HepG2 (cell line): ENCODE measurements around the gene MAN1A1. TPM values are rescaled to one million over a fixed set of nuclear protein-coding genes. Genes with fewer than 3 reads are reported as not detected.
"Not testable (repeated sequence)": the region's sequence is repeated elsewhere in the genome, so short reads cannot be mapped to it uniquely, and the experiment has no call there.

ENCODE experiments used
- ATAC-seq: fragments of 200-7000 bp; cut with Tn5 transposase; 3 replicates; pipeline ENCODE4 v1.9.1; 2020; ENCODE audit warnings: mild to moderate bottlenecking, moderate library complexity
- BruUV-seq: library from RNA; stranded (reverse); fragments of 400-500 nt; replicated peaks from 2 replicates; lab custom pipeline; 2021; lab: Mats Ljungman, UMichigan
- CTCF ChIA-PET: fragments of 300-600 bp; formaldehyde crosslinking; extraction: SDS; loops from one replicate; lab custom pipeline; 2021; ENCODE audit warnings: low total read pairs, inconsistent platforms, low intra/inter-chr PET ratio; lab: Yijun Ruan, JAX
- POLR2A ChIA-PET: fragments of 350-600 bp; sonication (Branson Sonifier 250); formaldehyde crosslinking; loops from one replicate; lab custom pipeline; 2020; ENCODE audit warnings: antibody characterized with exemption, inconsistent platforms; lab: Yijun Ruan, JAX
- DNase-seq: peaks from one replicate; pipeline ENCODE4 v3.0.0-alpha.2; 2015; ENCODE audit warnings: low spot score
- FAIRE-seq: peaks from 3 replicates; lab custom pipeline; 2011; peaks lifted over from hg19 to GRCh38; lab: Jason Lieb, UNC
- H2AFZ ChIP-seq: one replicate; pipeline ENCODE4 v1.6.1; 2011; ENCODE audit warnings: low read length, inconsistent platforms
- H3K27ac ChIP-seq: fragments of 300-600 bp; 3 replicates; pipeline ENCODE4 v1.8.0; 2011; ENCODE audit warnings: mixed run types, mild to moderate bottlenecking, mixed read lengths, low read length, inconsistent platforms; ENCODE audit not compliant: insufficient read depth; ENCODE audit errors: extremely low read length
- H3K27me3 ChIP-seq, 2 experiments: fragments of 200-600 bp in 1 of 2; 2 replicates in 1 of 2; 3 replicates in 1 of 2; pipeline versions ENCODE4 v1.6.0 to v1.8.0; 2011; ENCODE audit warnings: low read length in 2 of 2, mild to moderate bottlenecking in 2 of 2, moderate library complexity in 2 of 2, inconsistent platforms in 1 of 2; ENCODE audit not compliant: insufficient read depth in 2 of 2, control insufficient read depth in 1 of 2
- H3K36me3 ChIP-seq, 2 experiments: fragments of 200-600 bp in 1 of 2; replicated peaks in 1 of 2; 2 replicates in 1 of 2; 3 replicates in 1 of 2; pipeline versions ENCODE4 v1.5.1 to v1.8.0; 2011; ENCODE audit warnings: low read length in 2 of 2, inconsistent platforms in 1 of 2; ENCODE audit not compliant: insufficient read depth in 2 of 2, control insufficient read depth in 1 of 2
- H3K4me1 ChIP-seq: 2 replicates; pipeline ENCODE4 v1.5.1; 2012; ENCODE audit warnings: low read length, inconsistent platforms; ENCODE audit not compliant: insufficient read depth
- H3K4me2 ChIP-seq: 2 replicates; pipeline ENCODE4 v1.6.0; 2011; ENCODE audit warnings: low read depth, low read length, inconsistent platforms
- H3K4me3 ChIP-seq, 3 experiments: fragments of 200-600 bp in 1 of 3; sonication (generic), shearing (Covaris generic) in 1 of 3; replicated peaks in 1 of 3; 2 replicates each; pipeline ENCODE4 v1.5.1; 2011 to 2016; ENCODE audit warnings: low read length in 3 of 3, inconsistent platforms in 2 of 3, low read depth in 2 of 3, mild to moderate bottlenecking in 2 of 3, control low read depth in 1 of 3, mixed read lengths in 1 of 3; ENCODE audit not compliant: insufficient read depth in 1 of 3
- H3K79me2 ChIP-seq: one replicate; pipeline ENCODE4 v1.6.1; 2011; ENCODE audit warnings: low read length, inconsistent platforms; ENCODE audit not compliant: insufficient read depth
- H3K9ac ChIP-seq: 2 replicates; pipeline ENCODE4 v1.6.0; 2011; ENCODE audit warnings: mild to moderate bottlenecking, low read depth, low read length, inconsistent platforms; ENCODE audit not compliant: insufficient read depth
- H3K9me3 ChIP-seq: 2 replicates; pipeline ENCODE4 v1.5.1; 2012; ENCODE audit warnings: mild to moderate bottlenecking, low read length
- H4K20me1 ChIP-seq: 2 replicates; pipeline ENCODE4 v1.6.0; 2011; ENCODE audit warnings: inconsistent platforms, mild to moderate bottlenecking, low read length, moderate library complexity; ENCODE audit not compliant: insufficient read depth
- ATM ChIP-seq: fragments of 450-650 bp; IDR thresholded peaks from 2 replicates; pipeline ENCODE4 v1.7.1; 2017; ENCODE audit warnings: mild to moderate bottlenecking, borderline replicate concordance
- PHB2 ChIP-seq: fragments of 450-650 bp; IDR thresholded peaks from 2 replicates; pipeline ENCODE4 v1.6.1; 2018; ENCODE audit not compliant: partially characterized antibody
- SATB2 ChIP-seq: sonication (generic); formaldehyde crosslinking; IDR thresholded peaks from 2 replicates; pipeline ENCODE4 v1.5.0; 2020; ENCODE audit warnings: missing genetic modification reagents
- SRY ChIP-seq: sonication (generic); formaldehyde crosslinking; IDR thresholded peaks from 2 replicates; pipeline ENCODE4 v1.8.0; 2022; ENCODE audit warnings: mild to moderate bottlenecking, missing genetic modification reagents
- TBP ChIP-seq: sonication (generic); formaldehyde crosslinking; IDR thresholded peaks from 2 replicates; pipeline ENCODE4 v1.5.0; 2020; ENCODE audit warnings: missing genetic modification reagents
- ZFAT ChIP-seq: sonication (generic); formaldehyde crosslinking; conservative IDR thresholded peaks from 2 replicates; pipeline ENCODE4 v1.8.1; 2023; ENCODE audit warnings: missing genetic modification reagents, inconsistent platforms
- ZFP36 ChIP-seq: fragments of 150-350 bp; IDR thresholded peaks from 2 replicates; pipeline ENCODE4 v1.6.1; 2018; ENCODE audit warnings: borderline replicate concordance, low read length, low read depth; ENCODE audit not compliant: partially characterized antibody
- ZNF776 ChIP-seq: sonication (generic); formaldehyde crosslinking; IDR thresholded peaks from 2 replicates; pipeline ENCODE4 v1.4.0; 2020; ENCODE audit warnings: mild to moderate bottlenecking, missing genetic modification reagents
- WGBS: methylation state at CpG from one replicate; pipeline ENCODE4 v1.1.6; 2017; ENCODE audit warnings: low lambda C conversion rate; 5-methylcytosine and 5-hydroxymethylcytosine counted together
- in situ Hi-C: cut with HindIII; loops from 2 replicates; pipeline ENCODE4 v1.10.0; 2017; ENCODE audit warnings: low pct_unique_long_range_greater_than_20kb; ENCODE audit not compliant: extremely low pct_ligation_motif_present
- intact Hi-C: fragments of 100-400 bp; cut with micrococcal nuclease; formaldehyde crosslinking; loops from one replicate; pipeline ENCODE4 v1.10.0; 2022; ENCODE audit not compliant: unreplicated experiment
- polyA plus RNA-seq, 8 experiments: library from polyadenylated mRNA; depleted of rRNA in 3 of 8; stranded (reverse) in 7 of 8; unstranded in 1 of 8; fragments of >200 nt; fragmentation: Illumina TruSeq in 4 of 8; extraction: Trizol in 4 of 8; gene quantifications; 2 replicates each; pipeline versions ENCODE4 v1.2.1 to v1.2.3, GENCODE V29; 2011 to 2016; ENCODE audit warnings: low read depth in 4 of 8, missing spikeins in 1 of 8, mixed read lengths in 1 of 8; ENCODE audit not compliant: insufficient read depth in 1 of 8
- total RNA-seq, 5 experiments: library from RNA; depleted of rRNA; stranded (reverse); fragments of >200 nt; fragmentation: Illumina TruSeq; extraction: Trizol; gene quantifications; 2 replicates each; pipeline ENCODE4 v1.2.3, GENCODE V29; 2016; ENCODE audit warnings: low read depth in 1 of 5

The MAN1A1 gene
- total and polyA plus RNA-seq, 2 of the 13 experiments (the other 11 are each of a cell fraction or from before 2014, with no cell fraction given): 156 to 236 TPM

- WGBS: 99% methylated on average over 4 of the region's 4 CpGs
- H2AFZ ChIP-seq, H3K27ac ChIP-seq, H3K79me2 ChIP-seq, CTCF ChIA-PET, H3K4me2 ChIP-seq, ATAC-seq, FAIRE-seq, H3K9ac ChIP-seq, H3K4me3 ChIP-seq, H3K9me3 ChIP-seq, in situ Hi-C loops, intact Hi-C loops, H3K36me3 ChIP-seq, POLR2A ChIA-PET, H3K27me3 ChIP-seq, DNase-seq, H4K20me1 ChIP-seq, H3K4me1 ChIP-seq, BruUV-seq: not testable (repeated sequence)
These were observed 193.5 kb downstream of the MAN1A1 start for GRCh38 chr6:119156082-119156481.

GRCh38 chr6:119152187-119152586 is 197.4 kb downstream of the MAN1A1 start:
- Histone ChIP-seq H3K4me2 (no peak overlapping the region), H3K27me3 (no peaks in the 10 kb centered on the region), H3K9ac (no peak overlapping the region), H3K4me3 (no peak overlapping the region), H3K79me2 (no peaks in the 10 kb centered on the region), H3K4me1 (peaks cover 21% of the 10 kb centered on the region), H3K36me3 (no peaks in the 10 kb centered on the region), H3K27ac (no peak overlapping the region), H2AFZ (no peak overlapping the region), H4K20me1 (no peaks in the 10 kb centered on the region), H3K9me3 (no peaks in the 10 kb centered on the region)
- TF ChIP-seq TBP (CRISPR knock-in tag) (no peak), ZFP36 (no peak), SRY (CRISPR knock-in tag) (no peak), ZNF776 (CRISPR knock-in tag) (no peak), ATM (no peak), SATB2 (CRISPR knock-in tag) (no peak), PHB2 (no peak), ZFAT (no peak)
- in situ Hi-C loops (no loop called here), intact Hi-C loops (no loop called here)
- ATAC-seq (no peak), DNase-seq (no peak), FAIRE-seq (no peak)
- BruUV-seq: no TSS peak
- WGBS: 74% methylated on average over 3 of the region's 3 CpGs
- ChIA-PET CTCF (no interaction called here), POLR2A (no interaction called here)
